GM23338 (cell line): ENCODE data around the gene CD80.

Source experiments
- CREB1 ChIP-seq: fragments of 250-450 bp; sonication (Bioruptor Pico); IDR thresholded peaks from 2 replicates; pipeline ENCODE4 v1.5.0; 2020; ENCODE audit warnings: low read depth, mild to moderate bottlenecking, moderate library complexity
- CTCF ChIP-seq, 2 experiments: fragments of 200-600 bp in 1 of 2; sonication (generic) in 1 of 2; conservative IDR thresholded peaks; 2 replicates each; pipeline versions ENCODE4 v1.5.1 to v1.6.1; 2016 to 2017; ENCODE audit warnings: antibody characterized with exemption in 2 of 2, low read depth in 2 of 2, mild to moderate bottlenecking in 2 of 2, moderate library complexity in 1 of 2
- ETS1 ChIP-seq: IDR thresholded peaks from 2 replicates; pipeline ENCODE4 v1.6.1; 2016; ENCODE audit warnings: antibody characterized with exemption
- EZH2 ChIP-seq: fragments of 200-600 bp; sonication (generic); IDR thresholded peaks from one replicate; pipeline ENCODE4 v1.8.0; 2017; ENCODE audit warnings: antibody characterized with exemption, mild to moderate bottlenecking, low read depth; ENCODE audit not compliant: unreplicated experiment
- EZH2phosphoT487 ChIP-seq: fragments of 200-600 bp; sonication (generic); IDR thresholded peaks from one replicate; pipeline ENCODE4 v1.8.1; 2018; ENCODE audit warnings: antibody characterized with exemption; ENCODE audit not compliant: unreplicated experiment
- JUNB ChIP-seq: IDR thresholded peaks from one replicate; pipeline ENCODE4 v1.6.1; 2016; ENCODE audit warnings: antibody characterized with exemption; ENCODE audit not compliant: unreplicated experiment
- POLR2AphosphoS5 ChIP-seq: IDR thresholded peaks from 2 replicates; pipeline ENCODE4 v1.6.1; 2016; ENCODE audit warnings: antibody characterized with exemption, low read depth
- REST ChIP-seq: IDR thresholded peaks from one replicate; pipeline ENCODE4 v1.6.1; 2018; ENCODE audit warnings: antibody characterized with exemption; ENCODE audit not compliant: unreplicated experiment
- ZNF114 ChIP-seq: fragments of 250-450 bp; sonication (Bioruptor Pico); IDR thresholded peaks from 2 replicates; pipeline ENCODE4 v1.5.0; 2020; ENCODE audit warnings: mild to moderate bottlenecking, moderate library complexity
- ZNF331 ChIP-seq: fragments of 250-450 bp; sonication (Bioruptor Pico); IDR thresholded peaks from 2 replicates; pipeline ENCODE4 v1.5.0; 2020; ENCODE audit warnings: low read depth, mild to moderate bottlenecking, moderate library complexity
- TF ChIP-seq, protein P1 (sequence below): fragments of 250-450 bp; sonication (Bioruptor Pico); IDR thresholded peaks from 2 replicates; pipeline ENCODE4 v1.5.0; 2020; ENCODE audit warnings: mild to moderate bottlenecking, moderate library complexity

GRCh38 chr3:119483101-119483500 lies 76.3 kb downstream of the CD80 start:
- no peak for TF ChIP-seq EZH2
- TF ChIP-seq CTCF (conservative IDR thresholded peaks at IDR 0.05; ENCODE audit: low read depth in 2 of 2): no peak
- TF ChIP-seq ETS1: no peak
- no peak for TF ChIP-seq REST
- no peak for TF ChIP-seq POLR2AphosphoS5
- no peak for TF ChIP-seq EZH2phosphoT487
- no peak for TF ChIP-seq CREB1 (CRISPR knock-in tag)
- TF ChIP-seq JUNB: no peak
- TF ChIP-seq, protein P1, sequence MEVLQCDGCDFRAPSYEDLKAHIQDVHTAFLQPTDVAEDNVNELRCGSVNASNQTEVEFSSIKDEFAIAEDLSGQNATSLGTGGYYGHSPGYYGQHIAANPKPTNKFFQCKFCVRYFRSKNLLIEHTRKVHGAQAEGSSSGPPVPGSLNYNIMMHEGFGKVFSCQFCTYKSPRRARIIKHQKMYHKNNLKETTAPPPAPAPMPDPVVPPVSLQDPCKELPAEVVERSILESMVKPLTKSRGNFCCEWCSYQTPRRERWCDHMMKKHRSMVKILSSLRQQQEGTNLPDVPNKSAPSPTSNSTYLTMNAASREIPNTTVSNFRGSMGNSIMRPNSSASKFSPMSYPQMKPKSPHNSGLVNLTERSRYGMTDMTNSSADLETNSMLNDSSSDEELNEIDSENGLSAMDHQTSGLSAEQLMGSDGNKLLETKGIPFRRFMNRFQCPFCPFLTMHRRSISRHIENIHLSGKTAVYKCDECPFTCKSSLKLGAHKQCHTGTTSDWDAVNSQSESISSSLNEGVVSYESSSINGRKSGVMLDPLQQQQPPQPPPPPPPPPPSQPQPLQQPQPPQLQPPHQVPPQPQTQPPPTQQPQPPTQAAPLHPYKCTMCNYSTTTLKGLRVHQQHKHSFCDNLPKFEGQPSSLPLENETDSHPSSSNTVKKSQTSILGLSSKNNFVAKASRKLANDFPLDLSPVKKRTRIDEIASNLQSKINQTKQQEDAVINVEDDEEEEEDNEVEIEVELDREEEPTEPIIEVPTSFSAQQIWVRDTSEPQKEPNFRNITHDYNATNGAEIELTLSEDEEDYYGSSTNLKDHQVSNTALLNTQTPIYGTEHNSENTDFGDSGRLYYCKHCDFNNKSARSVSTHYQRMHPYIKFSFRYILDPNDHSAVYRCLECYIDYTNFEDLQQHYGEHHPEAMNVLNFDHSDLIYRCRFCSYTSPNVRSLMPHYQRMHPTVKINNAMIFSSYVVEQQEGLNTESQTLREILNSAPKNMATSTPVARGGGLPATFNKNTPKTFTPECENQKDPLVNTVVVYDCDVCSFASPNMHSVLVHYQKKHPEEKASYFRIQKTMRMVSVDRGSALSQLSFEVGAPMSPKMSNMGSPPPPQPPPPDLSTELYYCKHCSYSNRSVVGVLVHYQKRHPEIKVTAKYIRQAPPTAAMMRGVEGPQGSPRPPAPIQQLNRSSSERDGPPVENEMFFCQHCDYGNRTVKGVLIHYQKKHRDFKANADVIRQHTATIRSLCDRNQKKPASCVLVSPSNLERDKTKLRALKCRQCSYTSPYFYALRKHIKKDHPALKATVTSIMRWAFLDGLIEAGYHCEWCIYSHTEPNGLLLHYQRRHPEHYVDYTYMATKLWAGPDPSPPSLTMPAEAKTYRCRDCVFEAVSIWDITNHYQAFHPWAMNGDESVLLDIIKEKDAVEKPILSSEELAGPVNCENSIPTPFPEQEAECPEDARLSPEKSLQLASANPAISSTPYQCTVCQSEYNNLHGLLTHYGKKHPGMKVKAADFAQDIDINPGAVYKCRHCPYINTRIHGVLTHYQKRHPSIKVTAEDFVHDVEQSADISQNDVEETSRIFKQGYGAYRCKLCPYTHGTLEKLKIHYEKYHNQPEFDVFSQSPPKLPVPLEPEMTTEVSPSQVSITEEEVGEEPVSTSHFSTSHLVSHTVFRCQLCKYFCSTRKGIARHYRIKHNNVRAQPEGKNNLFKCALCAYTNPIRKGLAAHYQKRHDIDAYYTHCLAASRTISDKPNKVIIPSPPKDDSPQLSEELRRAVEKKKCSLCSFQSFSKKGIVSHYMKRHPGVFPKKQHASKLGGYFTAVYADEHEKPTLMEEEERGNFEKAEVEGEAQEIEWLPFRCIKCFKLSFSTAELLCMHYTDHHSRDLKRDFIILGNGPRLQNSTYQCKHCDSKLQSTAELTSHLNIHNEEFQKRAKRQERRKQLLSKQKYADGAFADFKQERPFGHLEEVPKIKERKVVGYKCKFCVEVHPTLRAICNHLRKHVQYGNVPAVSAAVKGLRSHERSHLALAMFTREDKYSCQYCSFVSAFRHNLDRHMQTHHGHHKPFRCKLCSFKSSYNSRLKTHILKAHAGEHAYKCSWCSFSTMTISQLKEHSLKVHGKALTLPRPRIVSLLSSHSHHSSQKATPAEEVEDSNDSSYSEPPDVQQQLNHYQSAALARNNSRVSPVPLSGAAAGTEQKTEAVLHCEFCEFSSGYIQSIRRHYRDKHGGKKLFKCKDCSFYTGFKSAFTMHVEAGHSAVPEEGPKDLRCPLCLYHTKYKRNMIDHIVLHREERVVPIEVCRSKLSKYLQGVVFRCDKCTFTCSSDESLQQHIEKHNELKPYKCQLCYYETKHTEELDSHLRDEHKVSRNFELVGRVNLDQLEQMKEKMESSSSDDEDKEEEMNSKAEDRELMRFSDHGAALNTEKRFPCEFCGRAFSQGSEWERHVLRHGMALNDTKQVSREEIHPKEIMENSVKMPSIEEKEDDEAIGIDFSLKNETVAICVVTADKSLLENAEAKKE (CRISPR knock-in tag): no peak
- TF ChIP-seq ZNF114 (CRISPR knock-in tag): no peak
- TF ChIP-seq ZNF331 (CRISPR knock-in tag): no peak
